Endothelial cell of umbilical vein (primary cell): Measurements from ENCODE around the gene CCDC102B. TPM values are rescaled to one million over a fixed set of nuclear protein-coding genes. Genes with fewer than 3 reads are reported as not detected.

Experiments
- Bru-seq: library from RNA; stranded (reverse); fragments of 400-500 nt; gene quantifications from one replicate; lab custom pipeline; 2021; lab: Mats Ljungman, UMichigan
- BruChase-seq, 2 experiments: library from RNA; stranded (reverse); fragments of 400-500 nt; gene quantifications; one replicate each; lab custom pipeline; 2021; lab: Mats Ljungman, UMichigan
- BruUV-seq: library from RNA; stranded (reverse); fragments of 400-500 nt; replicated peaks from 2 replicates; lab custom pipeline; 2021; lab: Mats Ljungman, UMichigan
- CTCF ChIA-PET: fragments of 300-600, 350-600 bp; sonication (Branson Sonifier 250); formaldehyde crosslinking; loops from one replicate; lab custom pipeline; 2021; ENCODE audit warnings: antibody characterized with exemption, inconsistent platforms; lab: Charles Lee
- POLR2A ChIA-PET: fragments of 300-600, 350-600 bp; sonication (Branson Sonifier 250); formaldehyde crosslinking; loops from one replicate; lab custom pipeline; 2021; ENCODE audit warnings: antibody characterized with exemption, inconsistent platforms; lab: Charles Lee
- DNase-seq: peaks from one replicate; pipeline ENCODE4 v3.0.0-alpha.2; 2011; ENCODE audit warnings: low read depth, low spot score
- FAIRE-seq: peaks from 2 replicates; lab custom pipeline; 2011; peaks lifted over from hg19 to GRCh38; lab: Jason Lieb, UNC
- H2AFZ ChIP-seq: 2 replicates; pipeline ENCODE4 v1.6.0; 2012; ENCODE audit warnings: low read depth, low read length, control low read depth, inconsistent platforms
- H3K27ac ChIP-seq: 2 replicates; pipeline ENCODE4 v1.5.1; 2011; ENCODE audit warnings: low read depth, mild to moderate bottlenecking, control low read depth, low read length, moderate library complexity; ENCODE audit not compliant: insufficient read depth
- H3K27me3 ChIP-seq, 2 experiments: 2 replicates each; pipeline versions ENCODE4 v1.6.0 to v1.6.1; 2011; ENCODE audit warnings: low read length in 2 of 2, mixed read lengths in 1 of 2; ENCODE audit not compliant: control insufficient read depth in 2 of 2, insufficient read depth in 2 of 2
- H3K36me3 ChIP-seq, 2 experiments: 2 replicates in 1 of 2; 3 replicates in 1 of 2; pipeline ENCODE4 v1.5.1; 2011; ENCODE audit warnings: low read length in 2 of 2, mild to moderate bottlenecking in 1 of 2, moderate library complexity in 1 of 2; ENCODE audit not compliant: control insufficient read depth in 2 of 2, insufficient read depth in 2 of 2; ENCODE audit errors: extremely low read depth in 1 of 2
- H3K4me1 ChIP-seq: 3 replicates; pipeline ENCODE4 v1.5.1; 2011; ENCODE audit warnings: mild to moderate bottlenecking, low read length; ENCODE audit not compliant: control insufficient read depth, insufficient read depth; ENCODE audit errors: extremely low read depth
- H3K4me2 ChIP-seq: 2 replicates; pipeline ENCODE4 v1.6.1; 2011; ENCODE audit warnings: low read length, control low read depth, mixed read lengths; ENCODE audit not compliant: insufficient read depth
- H3K4me3 ChIP-seq, 3 experiments: fragments of 200-600 bp in 1 of 3; sonication (generic), shearing (Covaris generic) in 1 of 3; replicated peaks in 1 of 3; 2 replicates each; pipeline ENCODE4 v1.5.1; 2011 to 2016; ENCODE audit warnings: control low read depth in 3 of 3, low read length in 3 of 3, mild to moderate bottlenecking in 2 of 3, inconsistent platforms in 1 of 3, low read depth in 1 of 3, moderate library complexity in 1 of 3; ENCODE audit not compliant: insufficient read depth in 1 of 3
- H3K79me2 ChIP-seq: 2 replicates; pipeline ENCODE4 v1.6.0; 2012; ENCODE audit warnings: low read length, inconsistent platforms; ENCODE audit not compliant: control insufficient read depth, insufficient read depth
- H3K9ac ChIP-seq: replicated peaks from 2 replicates; pipeline ENCODE3; 2011; ENCODE audit warnings: low read length, control low read depth; ENCODE audit not compliant: insufficient read depth; ENCODE audit errors: extremely low read depth
- H3K9me1 ChIP-seq: replicated peaks from 3 replicates; pipeline ENCODE4 v1.6.0; 2011; ENCODE audit warnings: mild to moderate bottlenecking, low read length; ENCODE audit not compliant: control insufficient read depth, insufficient read depth; ENCODE audit errors: extremely low read depth
- H3K9me3 ChIP-seq: replicated peaks from 2 replicates; pipeline ENCODE4 v1.5.1; 2012; ENCODE audit warnings: low read length, inconsistent platforms; ENCODE audit not compliant: control insufficient read depth, insufficient read depth
- H4K20me1 ChIP-seq: replicated peaks from 2 replicates; pipeline ENCODE3; 2011; ENCODE audit warnings: mild to moderate bottlenecking, low read length; ENCODE audit not compliant: control insufficient read depth, insufficient read depth; ENCODE audit errors: extremely low read depth
- EZH2 ChIP-seq: IDR thresholded peaks from 2 replicates; pipeline ENCODE4 v1.6.1; 2012; ENCODE audit warnings: borderline replicate concordance, low read depth, mild to moderate bottlenecking, moderate library complexity, low read length, inconsistent platforms; ENCODE audit not compliant: severe bottlenecking
- FOS ChIP-seq: IDR thresholded peaks from 2 replicates; pipeline ENCODE4 v1.6.1; 2011; ENCODE audit warnings: mild to moderate bottlenecking, low read length, moderate library complexity, borderline replicate concordance; ENCODE audit not compliant: insufficient read depth
- GATA2 ChIP-seq: IDR thresholded peaks from 2 replicates; pipeline ENCODE4 v1.7.0; 2011; ENCODE audit warnings: low read depth, mild to moderate bottlenecking, moderate library complexity, mixed read lengths, low read length; ENCODE audit not compliant: insufficient read length, insufficient read depth
- JUN ChIP-seq: IDR thresholded peaks from 2 replicates; pipeline ENCODE4 v1.6.1; 2011; ENCODE audit warnings: borderline replicate concordance, low read depth; ENCODE audit not compliant: insufficient read length, insufficient read depth
- MAX ChIP-seq: IDR thresholded peaks from 2 replicates; pipeline ENCODE4 v1.6.1; 2011; ENCODE audit not compliant: insufficient read depth, insufficient read length
- MYC ChIP-seq: IDR thresholded peaks from one replicate; pipeline ENCODE4 v1.6.1; 2011; ENCODE audit warnings: mild to moderate bottlenecking, low read depth, low read length
- POLR2A ChIP-seq: IDR thresholded peaks from 2 replicates; pipeline ENCODE4 v1.6.1; 2012; ENCODE audit warnings: low read depth, mild to moderate bottlenecking, control low read depth, low read length
- POLR2AphosphoS5 ChIP-seq: IDR thresholded peaks from 2 replicates; pipeline ENCODE4 v1.6.1; 2012; ENCODE audit warnings: low read depth, mild to moderate bottlenecking, control low read depth, low read length, moderate library complexity; ENCODE audit not compliant: insufficient read depth
- dilution Hi-C: fragments of 300-500 bp; cut with MboI; formaldehyde crosslinking; loops from one replicate; pipeline ENCODE4 v1.15.0; 2019; ENCODE audit warnings: low sequenced_read_pairs; ENCODE audit not compliant: extremely low pct_ligation_motif_present
- intact Hi-C: fragments of 100-400 bp; cut with micrococcal nuclease; formaldehyde crosslinking; loops from one replicate; pipeline ENCODE4 v1.10.0; 2022
- long read RNA-seq: library from polyadenylated mRNA; stranded (forward); transcript quantifications from one replicate; pipeline ENCODE4 v2.0.0, GENCODE V29; 2021
- polyA minus RNA-seq, 3 experiments: library from RNA; depleted of rRNA, polyadenylated mRNA; stranded (reverse); fragments of >200 nt; gene quantifications; 1 replicate in 1 of 3; 2 replicates in 2 of 3; pipeline ENCODE4 v1.2.3, GENCODE V29; 2011
- polyA plus RNA-seq, 4 experiments: library from polyadenylated mRNA; depleted of rRNA in 3 of 4; stranded (reverse) in 3 of 4; unstranded in 1 of 4; fragments of >200 nt; gene quantifications; 2 replicates each; pipeline versions ENCODE4 v1.2.1 to v1.2.3, GENCODE V29; 2011 to 2012; ENCODE audit warnings: missing spikeins in 1 of 4
- total RNA-seq: library from RNA; stranded (reverse); gene quantifications from 2 replicates; pipeline ENCODE4 v1.2.3, GENCODE V29; 2021
- TF ChIP-seq, protein P1 (sequence below), 2 donors: IDR thresholded peaks; 1 replicate in 1 of 2; 2 replicates in 1 of 2; pipeline ENCODE4 v1.5.1; 2011; ENCODE audit warnings: low read length in 2 of 2, mild to moderate bottlenecking in 2 of 2, moderate library complexity in 2 of 2, control low read depth in 1 of 2, inconsistent platforms in 1 of 2, low read depth in 1 of 2; ENCODE audit not compliant: insufficient read depth in 1 of 2; ENCODE audit errors: extremely low read depth in 1 of 2

Gene CCDC102B
- total RNA-seq (0.62 and 1.3 TPM in 2 replicates), polyA plus RNA-seq (0.21 and 0.35 TPM in 2 replicates), polyA minus RNA-seq (0.78 and 2.1 TPM in 2 replicates), Bru-seq, nascent RNA (percentile 14 among the genes with signal in this experiment), BruChase-seq, experiment 1, labeled RNA remaining after a 6-hour chase (percentile 13 among the genes with signal in this experiment), BruChase-seq, experiment 2, labeled RNA remaining after a 2-hour chase (percentile 15 among the genes with signal in this experiment)
- 0.44 and 0.58 TPM in 2 replicates for polyA plus RNA-seq (2011; cell fraction: cytosol; rRNA removed)
- polyA plus RNA-seq (2011; cell fraction: nucleus; rRNA removed), result 0.45 and 0.76 TPM in 2 replicates
- 0.86 and 0.99 TPM in 2 replicates for polyA plus RNA-seq (2012)
- not detected for polyA minus RNA-seq (2011; cell fraction: cytosol; rRNA and poly(A)+ RNA removed)
- 2.0 and 2.9 TPM in 2 replicates for polyA minus RNA-seq (2011; cell fraction: nucleus; rRNA and poly(A)+ RNA removed)
- long read RNA-seq, partial matches to known transcripts, result 0 of 1 reads
- long read RNA-seq, other reads (novel, unspliced or antisense), result 1 of 1 reads

DNA sequence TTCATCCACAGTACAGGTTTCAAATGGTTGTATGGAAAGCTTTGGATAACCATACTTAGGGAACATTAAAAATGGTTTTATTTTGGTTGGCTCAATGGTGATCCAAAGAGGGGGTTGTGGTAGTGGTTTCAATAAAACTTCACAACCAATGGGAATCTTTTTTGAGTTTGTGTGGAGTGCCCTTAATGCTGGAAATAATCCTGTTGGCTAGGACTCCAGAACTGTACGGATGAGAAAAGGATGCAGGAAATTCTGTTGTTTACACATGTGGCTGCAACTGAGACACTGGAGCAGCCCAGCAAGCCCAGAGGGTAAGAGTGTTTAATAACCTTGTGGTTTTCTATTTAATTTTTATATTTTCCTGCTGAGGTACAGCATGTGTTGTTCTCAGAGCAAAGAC, at the start of gene CCDC102B:
CCDC102B (plus strand) TSS at position 210 of the 400 bp plus-strand sequence. CDS start 38,684 bp downstream, outside the sequence.
- dilution Hi-C loops (no loop called here), intact Hi-C loops (no loop called here)
- Histone ChIP-seq H3K79me2 (no peaks in the 10 kb centered on the region), H3K36me3 (no peaks in the 10 kb centered on the region), H2AFZ (peak within 1 kb of the TSS; percentile 75), H3K27ac (no peak within 1 kb of the TSS), H3K4me3 (no peak within 1 kb of the TSS), H4K20me1 (no peaks in the 10 kb centered on the region), H3K27me3 (no peaks in the 10 kb centered on the region), H3K9me3 (no peaks in the 10 kb centered on the region), H3K4me1 (peaks cover 8% of the 10 kb centered on the region), H3K9me1 (no peaks in the 10 kb centered on the region), H3K4me2 (peak within 1 kb of the TSS; percentile 22), H3K9ac (no peak within 1 kb of the TSS)
- TF ChIP-seq, protein P1, sequence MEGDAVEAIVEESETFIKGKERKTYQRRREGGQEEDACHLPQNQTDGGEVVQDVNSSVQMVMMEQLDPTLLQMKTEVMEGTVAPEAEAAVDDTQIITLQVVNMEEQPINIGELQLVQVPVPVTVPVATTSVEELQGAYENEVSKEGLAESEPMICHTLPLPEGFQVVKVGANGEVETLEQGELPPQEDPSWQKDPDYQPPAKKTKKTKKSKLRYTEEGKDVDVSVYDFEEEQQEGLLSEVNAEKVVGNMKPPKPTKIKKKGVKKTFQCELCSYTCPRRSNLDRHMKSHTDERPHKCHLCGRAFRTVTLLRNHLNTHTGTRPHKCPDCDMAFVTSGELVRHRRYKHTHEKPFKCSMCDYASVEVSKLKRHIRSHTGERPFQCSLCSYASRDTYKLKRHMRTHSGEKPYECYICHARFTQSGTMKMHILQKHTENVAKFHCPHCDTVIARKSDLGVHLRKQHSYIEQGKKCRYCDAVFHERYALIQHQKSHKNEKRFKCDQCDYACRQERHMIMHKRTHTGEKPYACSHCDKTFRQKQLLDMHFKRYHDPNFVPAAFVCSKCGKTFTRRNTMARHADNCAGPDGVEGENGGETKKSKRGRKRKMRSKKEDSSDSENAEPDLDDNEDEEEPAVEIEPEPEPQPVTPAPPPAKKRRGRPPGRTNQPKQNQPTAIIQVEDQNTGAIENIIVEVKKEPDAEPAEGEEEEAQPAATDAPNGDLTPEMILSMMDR (IDR thresholded peaks at IDR 0.05; ENCODE audit: extremely low read depth in 1 of 2, insufficient read depth in 1 of 2, low read depth in 1 of 2, low read length in 2 of 2), result no peak
- no peak for TF ChIP-seq GATA2
- TF ChIP-seq POLR2AphosphoS5, result no peak
- no peak for TF ChIP-seq MAX
- no peak for TF ChIP-seq FOS
- TF ChIP-seq JUN, result no peak
- no peak for TF ChIP-seq EZH2
- no peak for TF ChIP-seq POLR2A
- TF ChIP-seq MYC, result no peak
- FAIRE-seq, result peak; percentile 46
- DNase-seq, result peak; percentile 57
- POLR2A ChIA-PET, result no interaction called here
- CTCF ChIA-PET, result no interaction called here
- BruUV-seq, result no TSS peak
